GF-D8 (cell line): Measurements from ENCODE around the gene PDE4D.
"Not testable (repeated sequence)": the region's sequence is repeated elsewhere in the genome, so short reads cannot be mapped to it uniquely, and the experiment has no call there.

ENCODE experiments used
- DNase-seq: peaks from one replicate; lab custom pipeline; 2025; lab: John Stamatoyannopoulos, UW

Gene PDE4D

GRCh38 chr5:59703789-59704188, 189.7 kb downstream of the PDE4D start:
- no peak for DNase-seq

GRCh38 chr5:59698207-59699178, 195.0 kb downstream of the PDE4D start:
- DNase-seq = no peak

- no peak for DNase-seq
Measured at GRCh38 chr5:59694411-59694810, 199.1 kb downstream of the PDE4D start.

GRCh38 chr5:59693492-59694309, 199.8 kb downstream of the PDE4D start:
- no peak for DNase-seq

GRCh38 chr5:59685793-59686192, 207.7 kb downstream of the PDE4D start:
- DNase-seq = no peak

GRCh38 chr5:59685191-59685530, 208.4 kb downstream of the PDE4D start:
- no peak for DNase-seq

- DNase-seq = no peak
Measured at GRCh38 chr5:59684388-59685190, 208.9 kb downstream of the PDE4D start.

- DNase-seq = no peak
Measured at GRCh38 chr5:59683311-59683710, 210.2 kb downstream of the PDE4D start.

- no peak for DNase-seq
Measured at GRCh38 chr5:59682542-59682941, 211.0 kb downstream of the PDE4D start.

GRCh38 chr5:59678943-59679342, 214.6 kb downstream of the PDE4D start:
- DNase-seq = no peak

- DNase-seq = no peak
Measured at GRCh38 chr5:59674763-59675162, 218.8 kb downstream of the PDE4D start.

GRCh38 chr5:59673438-59674058, 220.0 kb downstream of the PDE4D start:
- no peak for DNase-seq

GRCh38 chr5:59666440-59667068, 227.0 kb downstream of the PDE4D start:
- DNase-seq = no peak

GRCh38 chr5:59665832-59666203, 227.7 kb downstream of the PDE4D start:
- DNase-seq = not testable (repeated sequence)

GRCh38 chr5:59665086-59665831, 228.3 kb downstream of the PDE4D start:
- no peak for DNase-seq

- no peak for DNase-seq
Measured at GRCh38 chr5:59661954-59662615, 231.4 kb downstream of the PDE4D start.

- no peak for DNase-seq
Measured at GRCh38 chr5:59661311-59661710, 232.2 kb downstream of the PDE4D start.

GRCh38 chr5:59660737-59661136, 232.8 kb downstream of the PDE4D start:
- no peak for DNase-seq

- DNase-seq = peak; percentile 75
Measured at GRCh38 chr5:59656351-59657254, 236.9 kb downstream of the PDE4D start.
